K562 (cell line): Measurements from ENCODE around the gene GON7. TPM values are rescaled to one million over a fixed set of nuclear protein-coding genes. Genes with fewer than 3 reads are reported as not detected.

ENCODE experiments used
- ATAC-seq: fragments of 200-7000 bp; cut with Tn5 transposase; 3 replicates; pipeline ENCODE4 v1.9.1; 2020; ENCODE audit warnings: moderate library complexity
- BruUV-seq: library from RNA; stranded (reverse); fragments of 400-500 nt; replicated peaks from 2 replicates; lab custom pipeline; 2021; lab: Mats Ljungman, UMichigan
- CTCF ChIA-PET: fragments of 300-600 bp; formaldehyde crosslinking; extraction: SDS; loops from one replicate; lab custom pipeline; 2021; ENCODE audit warnings: low intra/inter-chr PET ratio; lab: Yijun Ruan, JAX
- POLR2A ChIA-PET: fragments of 300-600, 350-650 bp; sonication (Branson Sonifier 250); formaldehyde crosslinking; extraction: SDS; loops from one replicate; lab custom pipeline; 2021; ENCODE audit warnings: antibody characterized with exemption, inconsistent platforms; lab: Yijun Ruan, JAX
- DNase-seq, 4 experiments: peaks; one replicate each; pipeline versions ENCODE4 v3.0.0 to v3.0.0-alpha.2; 2011 to 2018; ENCODE audit warnings: low spot score in 3 of 4, mixed read lengths in 3 of 4; ENCODE audit errors: extremely low read depth in 1 of 4
- FAIRE-seq: peaks from 2 replicates; lab custom pipeline; 2011; peaks lifted over from hg19 to GRCh38; lab: Jason Lieb, UNC
- H2AFZ ChIP-seq: 2 replicates; pipeline ENCODE4 v1.6.0; 2011; ENCODE audit warnings: low read depth, low read length, control low read depth, inconsistent platforms
- H3K27ac ChIP-seq: fragments of 200-600 bp; 3 replicates; pipeline ENCODE4 v1.8.0; 2011; ENCODE audit warnings: low read depth, mild to moderate bottlenecking, control low read depth, inconsistent platforms, low read length, moderate library complexity, mixed read lengths; ENCODE audit errors: extremely low read depth
- H3K27me3 ChIP-seq, 2 experiments: fragments of 300-600 bp in 1 of 2; 2 replicates in 1 of 2; 3 replicates in 1 of 2; pipeline versions ENCODE4 v1.6.0 to v1.8.0; 2011; ENCODE audit warnings: inconsistent platforms in 2 of 2, low read length in 2 of 2, mild to moderate bottlenecking in 1 of 2, mixed read lengths in 1 of 2, moderate library complexity in 1 of 2; ENCODE audit not compliant: control insufficient read depth in 2 of 2, insufficient read depth in 2 of 2
- H3K36me3 ChIP-seq: fragments of 300-600 bp; 3 replicates; pipeline ENCODE4 v1.8.0; 2011; ENCODE audit warnings: mild to moderate bottlenecking, low read length, inconsistent platforms; ENCODE audit not compliant: control insufficient read depth, insufficient read depth
- H3K4me1 ChIP-seq, 2 experiments: fragments of 200-600 bp in 1 of 2; replicated peaks in 1 of 2; 2 replicates in 1 of 2; 3 replicates in 1 of 2; pipeline versions ENCODE4 v1.5.1 to v1.8.0; 2011; ENCODE audit warnings: inconsistent platforms in 2 of 2, low read length in 2 of 2, mild to moderate bottlenecking in 1 of 2, mixed read lengths in 1 of 2, moderate library complexity in 1 of 2; ENCODE audit not compliant: control insufficient read depth in 2 of 2, insufficient read depth in 2 of 2
- H3K4me2 ChIP-seq: 2 replicates; pipeline ENCODE4 v1.6.1; 2011; ENCODE audit warnings: low read length, control low read depth, inconsistent platforms, mixed read lengths; ENCODE audit not compliant: insufficient read depth
- H3K4me3 ChIP-seq: fragments of 200-600 bp; sonication (generic), shearing (Covaris generic); 2 replicates; pipeline ENCODE4 v1.5.1; 2016; ENCODE audit warnings: control low read depth, inconsistent platforms
- H3K79me2 ChIP-seq: fragments of 200-600 bp; 3 replicates; pipeline ENCODE4 v1.8.0; 2011; ENCODE audit warnings: low read length, inconsistent platforms; ENCODE audit not compliant: control insufficient read depth, insufficient read depth
- H3K9ac ChIP-seq, 2 experiments: 2 replicates each; pipeline versions ENCODE4 v1.6.0 to v1.6.1; 2011; ENCODE audit warnings: low read depth in 2 of 2, low read length in 2 of 2, control low read depth in 1 of 2, inconsistent platforms in 1 of 2, mild to moderate bottlenecking in 1 of 2, mixed read lengths in 1 of 2; ENCODE audit not compliant: insufficient read depth in 1 of 2
- H3K9me1 ChIP-seq: one replicate; pipeline ENCODE4 v1.6.0; 2011; ENCODE audit warnings: inconsistent platforms, mild to moderate bottlenecking, low read length, moderate library complexity; ENCODE audit not compliant: control insufficient read depth, insufficient read depth
- H3K9me3 ChIP-seq: replicated peaks from 2 replicates; pipeline ENCODE4 v1.5.1; 2011; ENCODE audit warnings: low read depth, low read length, inconsistent platforms; ENCODE audit not compliant: control insufficient read depth, insufficient read depth
- H4K20me1 ChIP-seq: replicated peaks from 2 replicates; pipeline ENCODE4 v1.6.1; 2011; ENCODE audit warnings: low read length, inconsistent platforms, mixed read lengths; ENCODE audit not compliant: control insufficient read depth, insufficient read depth
- BCL6 ChIP-seq: fragments of 250-450 bp; sonication (Bioruptor Pico); IDR thresholded peaks from 2 replicates; pipeline ENCODE4 v1.4.0; 2020
- CHD4 ChIP-seq: fragments of 200-600 bp; sonication (generic); IDR thresholded peaks from 3 replicates; pipeline ENCODE4 v1.6.1; 2012; ENCODE audit warnings: low read depth, mild to moderate bottlenecking, mixed read lengths, low read length, inconsistent platforms; ENCODE audit not compliant: insufficient read depth, insufficient replicate concordance, poor library complexity, severe bottlenecking
- HDGF ChIP-seq: fragments of 450-650 bp; IDR thresholded peaks from 2 replicates; pipeline ENCODE4 v1.6.1; 2016
- HMG20B ChIP-seq: fragments of 250-450 bp; sonication (Bioruptor Pico); IDR thresholded peaks from 2 replicates; pipeline ENCODE4 v1.5.0; 2021; ENCODE audit warnings: mild to moderate bottlenecking
- PHF8 ChIP-seq: fragments of 200-600 bp; sonication (generic); IDR thresholded peaks from 2 replicates; pipeline ENCODE4 v1.6.1; 2012; ENCODE audit warnings: mixed run types, mild to moderate bottlenecking, inconsistent platforms, low read length, moderate library complexity, borderline replicate concordance
- POLR2B ChIP-seq: fragments of 450-650 bp; IDR thresholded peaks from 2 replicates; pipeline ENCODE4 v1.6.1; 2018; ENCODE audit warnings: low read depth; ENCODE audit not compliant: partially characterized antibody
- PRDM10 ChIP-seq: fragments of 450-650 bp; IDR thresholded peaks from 2 replicates; pipeline ENCODE4 v1.6.1; 2018; ENCODE audit not compliant: partially characterized antibody
- TEAD1 ChIP-seq, 2 experiments: fragments of 450-650 bp in 1 of 2; sonication (generic) in 1 of 2; formaldehyde crosslinking; IDR thresholded peaks; 2 replicates each; pipeline versions ENCODE4 v1.4.0 to v1.8.0; 2020 to 2022; ENCODE audit warnings: mild to moderate bottlenecking in 2 of 2, missing genetic modification reagents in 1 of 2
- ZBTB8A ChIP-seq: fragments of 450-650 bp; IDR thresholded peaks from 2 replicates; pipeline ENCODE4 v1.6.1; 2018; ENCODE audit warnings: mild to moderate bottlenecking, moderate library complexity; ENCODE audit not compliant: partially characterized antibody
- ZNF263 ChIP-seq: sonication (generic); formaldehyde crosslinking; IDR thresholded peaks from 2 replicates; pipeline ENCODE4 v1.8.0; 2022; ENCODE audit warnings: mild to moderate bottlenecking, missing genetic modification reagents, borderline replicate concordance
- ZNF445 ChIP-seq: fragments of 250-450 bp; sonication (Bioruptor Pico); IDR thresholded peaks from 2 replicates; pipeline ENCODE4 v1.4.0; 2020; ENCODE audit warnings: low read depth, mild to moderate bottlenecking, moderate library complexity
- ZNF766 ChIP-seq: fragments of 200-800 bp; sonication (Bioruptor generic); conservative IDR thresholded peaks from 2 replicates; pipeline ENCODE4 v1.6.1; 2016; ENCODE audit warnings: missing genetic modification characterization, missing compliant biosample characterization
- WGBS: fragments of 100-300 bp; shearing (Covaris generic); methylation state at CpG from one replicate; pipeline ENCODE4 v1.1.6; 2016; ENCODE audit warnings: low coverage, mixed read lengths; ENCODE audit not compliant: insufficient coverage; ENCODE audit errors: missing lambda C conversion rate; 5-methylcytosine and 5-hydroxymethylcytosine counted together
- in situ Hi-C: fragments of 300-500 bp; cut with MboI; formaldehyde crosslinking; loops from 4 replicates; pipeline ENCODE4 v1.15.0; 2018; ENCODE audit warnings: inconsistent platforms, mixed read lengths
- intact Hi-C: fragments of 100-400 bp; cut with micrococcal nuclease; formaldehyde crosslinking; loops from 2 replicates; pipeline ENCODE4 v1.14.2; 2022
- polyA plus RNA-seq, 8 experiments: library from polyadenylated mRNA; depleted of rRNA in 4 of 8; stranded (reverse) in 5 of 8; unstranded in 3 of 8; fragments of >200 nt; fragmentation: Nextera tagmentation in 2 of 8; fragmentation: Illumina TruSeq in 1 of 8; extraction: Ambion mirVana in 2 of 8; extraction: Trizol in 1 of 8; gene quantifications; 2 replicates each; pipeline versions ENCODE4 v1.2.1 to v1.2.3, GENCODE V29; 2011 to 2014; ENCODE audit warnings: inconsistent platforms in 1 of 8, missing spikeins in 1 of 8
- total RNA-seq, 7 experiments: library from RNA; depleted of rRNA in 6 of 7; stranded (reverse); fragments of >200 nt in 6 of 7; fragmentation: Illumina TruSeq in 2 of 7; extraction: Trizol in 2 of 7; gene quantifications; 2 replicates each; pipeline versions ENCODE4 v1.2.1 to v1.2.3, GENCODE V29; 2011 to 2021; ENCODE audit warnings: low replicate concordance in 1 of 7

GON7 gene
- total and polyA plus RNA-seq, 9 of the 15 experiments (the other 6 are each of a cell fraction or from before 2014, with no cell fraction given), result 13.7 to 34.0 (median 23.9) TPM

- Histone ChIP-seq H3K27ac (no peak overlapping the region), H3K4me2 (no peak overlapping the region), H3K9ac (no peak overlapping the region), H3K4me3 (no peak overlapping the region), H3K36me3 (peaks cover 20% of the 10 kb centered on the region; the same call in 1 of the 3 replicates), H3K9me3 (no peaks in the 10 kb centered on the region), H3K4me1 (peaks cover 0 to 7% of the 10 kb centered on the region in 2 experiments; a peak in 1 of 5 replicates), H3K27me3 (no peaks in the 10 kb centered on the region), H4K20me1 (no peaks in the 10 kb centered on the region), H2AFZ (no peak overlapping the region), H3K79me2 (peaks cover 23% of the 10 kb centered on the region), H3K9me1 (no peaks in the 10 kb centered on the region)
- no peak for ATAC-seq
- TF ChIP-seq HDGF, result no peak
- DNase-seq, result no peak
- BruUV-seq, result no TSS peak
- intact Hi-C loops (no loop called here), in situ Hi-C loops (no loop called here)
- CTCF ChIA-PET, result no interaction called here
- 92% methylated on average over 2 of the region's 5 CpGs for WGBS
- POLR2A ChIA-PET, result no interaction called here
- no peak for FAIRE-seq
These were observed 6.3 kb downstream of the GON7 start for GRCh38 chr14:93200553-93200952.

GRCh38 chr14:93199031-93199430 lies 7.8 kb downstream of the GON7 start:
- no peaks in the 10 kb centered on the region for H3K9me1 ChIP-seq
- H3K9ac ChIP-seq, result no peak overlapping the region
- no peaks in the 10 kb centered on the region for H3K4me1 ChIP-seq
- in situ Hi-C loops (no loop called here), intact Hi-C loops (no loop called here)
- peaks cover 7% of the 10 kb centered on the region; the same call in 1 of the 3 replicates for H3K79me2 ChIP-seq
- no peaks in the 10 kb centered on the region for H3K9me3 ChIP-seq
- DNase-seq (no peak), ATAC-seq (no peak), FAIRE-seq (no peak)
- no peak overlapping the region for H3K27ac ChIP-seq
- no peaks in the 10 kb centered on the region for H3K27me3 ChIP-seq
- H3K36me3 ChIP-seq, result peaks cover 12% of the 10 kb centered on the region; the same call in 1 of the 3 replicates
- no TSS peak for BruUV-seq
- no peaks in the 10 kb centered on the region for H4K20me1 ChIP-seq
- H3K4me2 ChIP-seq, result no peak overlapping the region
- no peak overlapping the region for H2AFZ ChIP-seq
- ChIA-PET POLR2A (no interaction called here), CTCF (no interaction called here)
- 67% methylated on average over 1 of the region's 4 CpGs for WGBS
- H3K4me3 ChIP-seq, result no peak overlapping the region
- TF ChIP-seq BCL6 (no peak), ZNF445 (CRISPR knock-in tag) (no peak), ZBTB8A (no peak), ZNF766 (CRISPR knock-in tag) (no peak), PHF8 (no peak), PRDM10 (no peak), TEAD1 (CRISPR knock-in tag; IDR thresholded peaks at IDR 0.05) (no peak), POLR2B (no peak), HMG20B (no peak), CHD4 (no peak), ZNF263 (CRISPR knock-in tag) (no peak)
